ENCODE results near the gene POTEI.
"Not testable (repeated sequence)": the region's sequence is repeated elsewhere in the genome, so short reads cannot be mapped to it uniquely, and the experiment has no call there.

POTEI gene

DNA sequence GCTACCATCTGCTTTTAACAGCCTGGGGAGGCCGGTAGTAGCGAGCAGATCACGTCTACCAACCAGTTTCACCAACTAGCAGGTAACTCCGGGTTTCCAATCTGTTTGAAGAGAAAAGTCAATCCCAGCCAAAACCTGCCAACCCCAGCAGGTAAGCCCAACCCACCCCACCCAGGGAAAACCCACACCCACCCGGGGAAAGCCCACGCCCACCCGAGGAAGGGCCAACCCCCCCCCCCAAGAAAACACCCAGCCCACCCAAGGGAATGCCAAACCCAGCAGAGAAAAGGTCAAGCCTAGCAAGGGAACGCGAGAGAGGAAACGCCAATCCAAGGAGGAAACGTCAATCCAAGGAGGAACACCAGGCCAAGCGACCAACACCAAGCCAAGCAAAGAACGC is at the start of gene POTEI:
Gene POTEI (minus strand): TSS at position 101 of the 400 bp plus-strand sequence. CDS start 93 bp downstream, at position 8.
- not testable (repeated sequence) for DNase-seq

DNA sequence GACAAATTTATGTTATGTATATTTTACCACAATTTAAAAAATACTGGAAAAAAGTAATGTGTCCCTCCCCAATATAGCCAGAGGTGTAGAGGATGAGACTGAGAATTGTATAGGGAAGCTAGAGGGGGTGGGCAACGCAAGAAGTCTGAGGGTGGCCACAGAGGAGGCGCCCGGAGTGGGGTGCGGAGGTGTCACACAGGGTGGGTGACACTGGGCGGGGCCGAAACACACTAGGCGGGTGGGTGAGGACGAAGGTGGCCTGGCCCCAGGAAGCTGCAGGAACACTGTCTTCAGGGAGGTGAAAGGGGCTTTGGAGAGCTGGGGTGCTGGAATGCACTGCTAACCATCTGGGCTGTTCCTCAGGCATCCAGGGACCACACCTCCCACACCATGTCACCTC is 47.3 kb upstream of the POTEI start:
- DNase-seq = not testable (repeated sequence)

DNA sequence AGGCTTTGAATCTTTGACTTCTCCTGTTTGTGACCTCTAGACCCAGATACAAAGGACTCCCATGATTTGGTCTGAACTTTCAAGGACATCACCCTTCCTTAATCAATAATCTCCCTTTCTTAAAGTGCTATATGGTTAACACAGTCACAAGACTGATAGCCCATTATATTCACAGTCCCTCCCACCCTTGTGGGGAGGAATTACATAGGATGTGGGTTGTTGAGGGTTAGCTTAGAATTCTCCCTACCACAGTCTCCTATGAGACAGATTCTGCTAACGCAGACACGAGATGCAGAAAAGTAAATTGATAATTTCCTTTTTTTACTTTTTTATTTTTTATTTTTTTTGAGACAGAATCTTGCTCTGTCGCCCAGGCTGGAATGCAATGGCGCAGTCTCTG is 45.0 kb upstream of the POTEI start:
- DNase-seq = not testable (repeated sequence)

GRCh38 chr2:130549475-130549874 is 40.3 kb upstream of the POTEI start:
- not testable (repeated sequence) for DNase-seq

DNA sequence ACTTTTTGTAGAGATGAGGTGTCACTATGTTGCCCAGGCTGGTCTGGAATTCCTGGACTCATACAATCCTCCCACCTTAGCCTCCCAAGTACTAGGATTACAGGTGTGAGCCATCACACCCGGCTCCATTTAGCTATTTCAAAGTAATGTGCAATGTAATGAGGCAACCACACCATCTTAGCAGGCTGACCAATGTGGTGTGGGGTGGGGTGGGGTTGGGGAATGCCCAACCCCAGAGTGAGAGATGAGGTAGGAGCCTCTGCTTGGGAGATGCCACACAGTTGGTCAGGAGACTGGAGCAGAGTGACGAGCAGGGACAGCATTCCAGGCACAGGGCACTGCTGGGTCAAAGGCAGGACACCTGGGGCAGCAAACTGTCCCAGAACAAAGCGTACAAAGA is 39.3 kb upstream of the POTEI start:
- not testable (repeated sequence) for DNase-seq

- not testable (repeated sequence) for DNase-seq
Measured at GRCh38 chr2:130544978-130545377, 35.9 kb upstream of the POTEI start.

DNA sequence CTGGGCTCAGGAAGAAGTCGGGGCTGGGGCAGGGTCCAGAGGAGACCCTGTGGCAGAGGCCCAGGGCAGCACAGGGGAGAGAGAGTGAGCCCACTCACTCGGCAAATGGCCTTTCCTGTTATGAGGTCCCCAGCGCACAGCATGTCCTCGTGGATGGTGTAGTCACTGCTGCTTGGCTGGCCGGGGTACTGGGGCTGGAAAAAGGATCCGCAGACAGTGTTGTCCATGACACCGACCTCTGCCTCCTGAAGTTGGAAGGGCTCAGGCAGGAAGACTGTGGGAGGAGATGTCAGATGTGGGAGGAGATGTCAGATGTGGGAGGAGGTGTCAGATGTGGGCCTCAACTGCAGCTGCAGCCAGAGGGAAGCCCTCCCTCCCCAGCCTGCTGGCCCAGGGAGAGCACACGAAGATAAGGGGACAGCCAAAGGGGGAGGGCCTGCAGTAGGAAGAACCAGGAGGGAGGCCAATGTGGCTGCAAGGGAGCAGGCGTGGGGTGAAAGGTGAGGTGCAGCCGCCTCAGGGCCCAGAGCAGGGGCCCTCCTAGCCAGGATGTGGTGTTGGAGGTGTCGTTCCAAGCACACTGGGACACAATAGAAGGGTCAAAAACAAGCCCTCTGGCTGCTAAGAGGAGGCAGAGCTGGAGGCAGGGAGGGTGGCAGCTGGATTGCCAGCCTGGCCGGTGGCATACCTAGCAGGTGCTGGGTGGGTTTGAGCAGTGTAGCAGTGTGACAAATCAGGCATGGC is 34.8 kb upstream of the POTEI start:
- DNase-seq = not testable (repeated sequence)

- not testable (repeated sequence) for DNase-seq
Measured at GRCh38 chr2:130542789-130543188, 33.7 kb upstream of the POTEI start.

- not testable (repeated sequence) for DNase-seq
Measured at GRCh38 chr2:130538271-130538670, 29.1 kb upstream of the POTEI start.

DNA sequence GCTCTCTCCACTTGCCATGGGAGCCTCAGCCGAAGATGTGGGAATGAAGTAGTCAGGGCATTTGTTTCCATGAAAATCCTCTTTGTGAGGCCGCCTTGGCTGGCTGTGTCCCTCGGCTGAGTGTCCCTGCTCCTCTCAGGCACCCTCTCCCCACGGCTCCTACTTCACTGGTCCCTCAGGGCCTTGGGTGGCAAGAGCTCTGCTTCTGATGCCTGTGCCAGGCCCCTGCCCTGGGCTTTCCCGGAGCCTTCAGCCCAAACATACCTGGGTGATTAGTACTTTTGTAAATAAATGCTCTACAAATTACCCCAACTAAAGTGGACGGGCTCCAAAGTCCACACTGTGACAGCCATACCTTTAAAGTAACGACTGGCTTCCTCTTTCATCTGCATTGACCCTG is 27.5 kb upstream of the POTEI start:
- DNase-seq = not testable (repeated sequence)

DNA sequence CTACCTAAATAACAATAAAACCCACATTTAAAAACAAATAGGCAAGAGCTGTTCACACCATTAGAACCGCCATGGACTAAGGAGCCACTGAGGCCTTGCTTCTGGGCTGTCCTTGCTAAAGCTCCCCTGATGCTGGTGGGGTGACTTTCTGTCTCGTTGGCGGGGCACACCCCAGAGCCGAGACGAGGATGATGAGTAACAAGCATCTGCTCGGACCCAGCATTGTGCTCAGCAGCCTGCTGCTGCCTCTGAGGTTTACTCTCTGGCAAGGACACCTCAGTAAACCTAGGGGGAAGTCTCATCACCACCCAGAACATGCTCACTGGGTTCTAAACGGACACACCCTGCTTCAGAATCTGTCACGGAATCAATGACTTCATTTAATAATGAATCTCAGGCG is 22.5 kb upstream of the POTEI start:
- not testable (repeated sequence) for DNase-seq

DNA sequence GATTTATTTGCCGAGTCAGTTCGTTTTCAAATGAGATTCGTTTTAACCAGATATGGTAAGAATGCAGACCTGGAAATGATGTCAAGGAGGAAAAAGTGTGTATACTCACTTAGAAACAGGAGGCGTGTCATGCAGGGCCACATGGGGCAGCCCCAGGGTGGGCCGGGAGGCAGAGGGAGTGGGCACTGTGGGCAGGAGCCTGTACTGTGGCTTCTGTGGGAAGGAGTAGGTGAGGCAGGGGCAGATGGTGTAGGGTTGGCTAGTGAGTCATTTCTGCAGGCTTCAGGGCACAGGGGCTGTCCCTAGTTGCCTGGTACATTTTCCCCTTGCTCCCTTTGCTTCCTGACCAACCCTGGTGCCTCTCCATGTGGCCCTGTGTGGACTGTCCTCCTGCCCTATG is 22.1 kb upstream of the POTEI start:
- not testable (repeated sequence) for DNase-seq

GRCh38 chr2:130530212-130530611 is 21.1 kb upstream of the POTEI start:
- DNase-seq = not testable (repeated sequence)

DNA sequence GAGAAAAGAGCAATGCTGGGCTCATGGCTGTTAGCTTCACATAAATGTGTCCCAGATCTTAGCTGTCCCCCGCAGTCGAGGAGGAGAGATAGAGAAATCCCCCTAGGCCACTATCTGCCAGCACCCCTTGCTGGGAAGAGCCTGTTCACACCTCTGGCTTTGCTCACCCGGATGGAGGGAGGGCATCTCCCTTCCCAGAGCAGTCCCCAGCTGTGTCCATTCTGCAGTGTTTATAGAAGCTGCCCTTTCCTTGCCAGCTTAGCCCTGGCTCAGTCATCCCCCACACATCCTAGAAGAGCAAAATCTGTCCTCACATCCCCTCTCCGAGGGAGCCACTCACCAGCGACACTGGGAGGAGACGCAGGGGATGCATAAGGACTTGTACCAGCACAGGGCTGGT is 20.4 kb upstream of the POTEI start:
- DNase-seq = not testable (repeated sequence)

- not testable (repeated sequence) for DNase-seq
Measured at GRCh38 chr2:130527365-130527967, 18.3 kb upstream of the POTEI start.

GRCh38 chr2:130522390-130522789 is 13.3 kb upstream of the POTEI start:
- DNase-seq = not testable (repeated sequence)

DNA sequence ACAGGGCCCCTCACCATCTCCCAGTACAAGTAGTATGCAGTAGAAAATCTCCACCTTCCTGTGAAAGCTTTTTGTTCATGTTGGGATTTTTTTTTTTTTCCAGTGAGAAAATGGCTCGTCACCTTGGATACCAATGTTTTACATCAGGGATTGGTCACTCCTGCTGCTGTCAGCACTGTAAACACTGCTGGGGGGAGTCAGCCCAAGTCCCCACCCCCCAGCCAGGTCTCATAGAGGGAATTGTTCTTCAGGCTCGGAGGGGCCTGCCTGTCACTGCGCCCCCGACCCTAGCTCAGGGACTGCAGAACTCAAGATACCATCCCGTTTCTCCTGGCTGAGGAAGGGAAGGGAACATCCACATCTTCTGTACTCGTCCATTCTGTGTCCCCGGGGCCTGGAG is 11.9 kb upstream of the POTEI start, which contains the start of gene CFC1B:
Gene CFC1B (plus strand): TSS at position 231 of the 400 bp plus-strand sequence. CDS start 263 bp downstream, outside the sequence.
- DNase-seq = not testable (repeated sequence)

DNA sequence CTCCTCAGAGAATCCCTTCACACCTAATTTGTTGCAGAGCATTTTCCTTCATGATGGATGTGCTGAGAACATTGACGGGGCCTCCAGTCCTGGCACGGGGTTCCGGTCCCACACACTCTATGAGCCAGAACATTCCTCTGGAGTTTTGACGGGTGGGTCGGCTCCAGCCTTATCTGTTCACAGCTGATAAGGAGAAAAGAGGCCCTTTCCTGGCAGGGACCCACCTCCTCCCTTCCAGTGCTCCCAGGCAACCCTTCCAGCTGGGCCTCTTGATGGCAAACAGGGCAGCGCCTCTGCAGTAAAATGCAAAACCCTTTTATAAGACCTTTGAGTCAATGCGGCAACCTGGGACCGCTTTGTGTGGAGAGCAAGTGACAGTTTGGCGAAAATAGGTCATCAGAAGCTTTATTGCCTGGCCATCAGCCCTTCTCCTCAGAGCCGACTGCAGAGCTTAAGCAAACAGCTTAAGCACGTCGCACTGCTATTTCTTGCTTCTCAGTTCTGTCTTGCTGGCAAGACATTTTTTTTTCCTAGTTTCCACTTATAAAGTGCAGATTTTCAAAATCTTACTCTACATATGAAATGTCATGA is 9.5 kb upstream of the POTEI start:
- not testable (repeated sequence) for DNase-seq

DNA sequence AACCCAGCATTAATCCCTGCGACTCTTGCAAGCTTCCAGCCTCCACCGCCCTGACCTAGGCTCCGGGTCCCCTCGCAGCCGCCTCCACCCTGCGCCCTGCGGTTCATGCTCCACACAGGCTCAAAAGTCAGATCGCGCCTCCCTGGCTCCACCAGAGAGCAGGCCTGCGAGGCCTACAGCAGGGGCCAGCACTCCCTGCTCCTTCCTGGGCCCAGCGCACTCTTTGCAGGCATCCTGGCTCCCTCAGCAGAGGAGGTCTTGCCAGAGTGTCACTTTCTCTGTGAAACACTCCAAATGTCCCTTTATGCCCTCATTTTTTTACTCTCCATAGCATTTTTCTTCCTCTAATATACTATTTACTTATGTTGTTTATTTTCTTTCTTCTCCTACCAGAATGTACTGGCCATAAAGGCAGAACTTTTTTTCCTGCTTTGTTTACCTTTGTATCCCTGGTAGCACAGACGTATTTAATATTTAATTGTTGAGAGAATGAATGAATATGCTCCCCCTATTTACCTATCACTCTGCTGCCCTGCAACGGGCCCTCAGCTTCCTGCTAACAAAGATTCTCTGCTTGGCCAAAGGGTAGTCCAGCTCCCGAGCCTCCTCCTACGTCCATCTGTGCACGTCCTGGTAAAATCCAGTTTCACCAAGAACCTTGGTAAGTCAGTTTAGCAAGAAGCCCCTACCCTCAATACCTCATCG is 2.8 kb upstream of the POTEI start:
- DNase-seq = not testable (repeated sequence)

GRCh38 chr2:130510807-130511746 is 1.9 kb upstream of the POTEI start:
- DNase-seq = not testable (repeated sequence)

GRCh38 chr2:130491073-130491472 is 18.1 kb downstream of the POTEI start:
- DNase-seq = not testable (repeated sequence)

DNA sequence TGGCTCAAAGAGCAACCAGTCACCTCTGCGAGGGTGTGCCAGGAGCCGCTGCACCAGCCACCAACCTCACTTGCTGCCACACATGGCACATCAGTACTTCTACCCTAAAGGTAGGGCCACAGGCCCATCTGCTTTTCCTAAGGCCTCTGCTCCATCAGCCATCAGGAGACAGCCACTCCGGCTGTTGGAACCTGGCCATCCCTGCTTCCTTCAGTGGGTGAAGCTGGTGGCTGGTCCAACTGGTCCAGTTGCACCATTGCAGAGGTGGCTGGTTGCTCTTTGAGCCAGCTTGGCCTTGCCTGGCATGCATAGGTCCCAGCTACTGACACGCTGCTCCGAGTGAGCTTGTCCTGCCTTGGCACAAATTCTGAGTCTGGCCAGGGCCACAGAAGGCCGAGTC is 53.7 kb downstream of the POTEI start:
- not testable (repeated sequence) for DNase-seq
